ENCODE measurements around the gene HMGCS2.

DNA sequence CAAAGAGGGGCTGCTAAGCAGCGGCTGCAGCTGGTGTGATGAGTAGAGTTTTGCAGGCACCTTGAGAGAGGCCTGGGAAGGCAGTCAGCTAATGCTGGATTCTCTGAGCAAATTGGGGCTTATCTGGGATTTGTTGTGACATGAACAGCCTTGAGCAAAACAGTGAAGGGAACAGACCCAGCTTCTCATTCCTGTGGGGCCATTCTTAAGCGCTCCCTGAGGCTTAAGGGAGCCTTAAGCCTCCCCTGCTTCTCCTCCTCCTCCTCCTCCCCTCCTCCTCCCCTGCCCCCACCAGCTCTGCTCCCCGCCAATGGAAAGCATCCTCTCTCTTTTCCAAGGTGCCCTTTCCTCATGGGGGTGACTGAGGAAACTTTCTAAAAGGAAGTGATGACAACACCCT is 21.3 kb downstream of the HMGCS2 start:
- TF ChIP-seq, protein P1, sequence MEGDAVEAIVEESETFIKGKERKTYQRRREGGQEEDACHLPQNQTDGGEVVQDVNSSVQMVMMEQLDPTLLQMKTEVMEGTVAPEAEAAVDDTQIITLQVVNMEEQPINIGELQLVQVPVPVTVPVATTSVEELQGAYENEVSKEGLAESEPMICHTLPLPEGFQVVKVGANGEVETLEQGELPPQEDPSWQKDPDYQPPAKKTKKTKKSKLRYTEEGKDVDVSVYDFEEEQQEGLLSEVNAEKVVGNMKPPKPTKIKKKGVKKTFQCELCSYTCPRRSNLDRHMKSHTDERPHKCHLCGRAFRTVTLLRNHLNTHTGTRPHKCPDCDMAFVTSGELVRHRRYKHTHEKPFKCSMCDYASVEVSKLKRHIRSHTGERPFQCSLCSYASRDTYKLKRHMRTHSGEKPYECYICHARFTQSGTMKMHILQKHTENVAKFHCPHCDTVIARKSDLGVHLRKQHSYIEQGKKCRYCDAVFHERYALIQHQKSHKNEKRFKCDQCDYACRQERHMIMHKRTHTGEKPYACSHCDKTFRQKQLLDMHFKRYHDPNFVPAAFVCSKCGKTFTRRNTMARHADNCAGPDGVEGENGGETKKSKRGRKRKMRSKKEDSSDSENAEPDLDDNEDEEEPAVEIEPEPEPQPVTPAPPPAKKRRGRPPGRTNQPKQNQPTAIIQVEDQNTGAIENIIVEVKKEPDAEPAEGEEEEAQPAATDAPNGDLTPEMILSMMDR (conservative IDR thresholded peaks at IDR 0.05 in 1 of 2, IDR thresholded peaks at IDR 0.05 in 1 of 2; ENCODE audit: extremely low read depth in 1 of 2, insufficient read depth in 1 of 2, low read depth in 1 of 2, low read length in 2 of 2) = no peak
- TF ChIP-seq EZH2 (IDR thresholded peaks at IDR 0.05; ENCODE audit: borderline replicate concordance, low read length) = no peak

All from mammary epithelial cell (primary cell).